Endothelial cell of umbilical vein (primary cell): ENCODE measurements around the gene PLAGL2. TPM values are rescaled to one million over a fixed set of nuclear protein-coding genes. Genes with fewer than 3 reads are reported as not detected.

Experiments used
- BruUV-seq: library from RNA; stranded (reverse); fragments of 400-500 nt; replicated peaks from 2 replicates; lab custom pipeline; 2021; lab: Mats Ljungman, UMichigan
- CTCF ChIA-PET: fragments of 300-600, 350-600 bp; sonication (Branson Sonifier 250); formaldehyde crosslinking; loops from one replicate; lab custom pipeline; 2021; ENCODE audit warnings: antibody characterized with exemption, inconsistent platforms; lab: Charles Lee
- POLR2A ChIA-PET: fragments of 300-600, 350-600 bp; sonication (Branson Sonifier 250); formaldehyde crosslinking; loops from one replicate; lab custom pipeline; 2021; ENCODE audit warnings: antibody characterized with exemption, inconsistent platforms; lab: Charles Lee
- DNase-seq: peaks from one replicate; pipeline ENCODE4 v3.0.0-alpha.2; 2011; ENCODE audit warnings: low read depth, low spot score
- FAIRE-seq: peaks from 2 replicates; lab custom pipeline; 2011; peaks lifted over from hg19 to GRCh38; lab: Jason Lieb, UNC
- H2AFZ ChIP-seq: 2 replicates; pipeline ENCODE4 v1.6.0; 2012; ENCODE audit warnings: low read depth, low read length, control low read depth, inconsistent platforms
- H3K27ac ChIP-seq: 2 replicates; pipeline ENCODE4 v1.5.1; 2011; ENCODE audit warnings: low read depth, mild to moderate bottlenecking, control low read depth, low read length, moderate library complexity; ENCODE audit not compliant: insufficient read depth
- H3K27me3 ChIP-seq, 2 experiments: 2 replicates each; pipeline versions ENCODE4 v1.6.0 to v1.6.1; 2011; ENCODE audit warnings: low read length in 2 of 2, mixed read lengths in 1 of 2; ENCODE audit not compliant: control insufficient read depth in 2 of 2, insufficient read depth in 2 of 2
- H3K36me3 ChIP-seq, 2 experiments: 2 replicates in 1 of 2; 3 replicates in 1 of 2; pipeline ENCODE4 v1.5.1; 2011; ENCODE audit warnings: low read length in 2 of 2, mild to moderate bottlenecking in 1 of 2, moderate library complexity in 1 of 2; ENCODE audit not compliant: control insufficient read depth in 2 of 2, insufficient read depth in 2 of 2; ENCODE audit errors: extremely low read depth in 1 of 2
- H3K4me1 ChIP-seq: 3 replicates; pipeline ENCODE4 v1.5.1; 2011; ENCODE audit warnings: mild to moderate bottlenecking, low read length; ENCODE audit not compliant: control insufficient read depth, insufficient read depth; ENCODE audit errors: extremely low read depth
- H3K4me2 ChIP-seq: 2 replicates; pipeline ENCODE4 v1.6.1; 2011; ENCODE audit warnings: low read length, control low read depth, mixed read lengths; ENCODE audit not compliant: insufficient read depth
- H3K4me3 ChIP-seq, 3 experiments: fragments of 200-600 bp in 1 of 3; sonication (generic), shearing (Covaris generic) in 1 of 3; replicated peaks in 1 of 3; 2 replicates each; pipeline ENCODE4 v1.5.1; 2011 to 2016; ENCODE audit warnings: control low read depth in 3 of 3, low read length in 3 of 3, mild to moderate bottlenecking in 2 of 3, inconsistent platforms in 1 of 3, low read depth in 1 of 3, moderate library complexity in 1 of 3; ENCODE audit not compliant: insufficient read depth in 1 of 3
- H3K79me2 ChIP-seq: 2 replicates; pipeline ENCODE4 v1.6.0; 2012; ENCODE audit warnings: low read length, inconsistent platforms; ENCODE audit not compliant: control insufficient read depth, insufficient read depth
- H3K9ac ChIP-seq: replicated peaks from 2 replicates; pipeline ENCODE3; 2011; ENCODE audit warnings: low read length, control low read depth; ENCODE audit not compliant: insufficient read depth; ENCODE audit errors: extremely low read depth
- H3K9me1 ChIP-seq: replicated peaks from 3 replicates; pipeline ENCODE4 v1.6.0; 2011; ENCODE audit warnings: mild to moderate bottlenecking, low read length; ENCODE audit not compliant: control insufficient read depth, insufficient read depth; ENCODE audit errors: extremely low read depth
- H3K9me3 ChIP-seq: replicated peaks from 2 replicates; pipeline ENCODE4 v1.5.1; 2012; ENCODE audit warnings: low read length, inconsistent platforms; ENCODE audit not compliant: control insufficient read depth, insufficient read depth
- H4K20me1 ChIP-seq: replicated peaks from 2 replicates; pipeline ENCODE3; 2011; ENCODE audit warnings: mild to moderate bottlenecking, low read length; ENCODE audit not compliant: control insufficient read depth, insufficient read depth; ENCODE audit errors: extremely low read depth
- CTCF ChIP-seq, 2 donors: IDR thresholded peaks; 1 replicate in 1 of 2; 2 replicates in 1 of 2; pipeline ENCODE4 v1.5.1; 2011; ENCODE audit warnings: low read length in 2 of 2, mild to moderate bottlenecking in 2 of 2, moderate library complexity in 2 of 2, control low read depth in 1 of 2, inconsistent platforms in 1 of 2, low read depth in 1 of 2; ENCODE audit not compliant: insufficient read depth in 1 of 2; ENCODE audit errors: extremely low read depth in 1 of 2
- EZH2 ChIP-seq: IDR thresholded peaks from 2 replicates; pipeline ENCODE4 v1.6.1; 2012; ENCODE audit warnings: borderline replicate concordance, low read depth, mild to moderate bottlenecking, moderate library complexity, low read length, inconsistent platforms; ENCODE audit not compliant: severe bottlenecking
- JUN ChIP-seq: IDR thresholded peaks from 2 replicates; pipeline ENCODE4 v1.6.1; 2011; ENCODE audit warnings: borderline replicate concordance, low read depth; ENCODE audit not compliant: insufficient read length, insufficient read depth
- POLR2A ChIP-seq: IDR thresholded peaks from 2 replicates; pipeline ENCODE4 v1.6.1; 2012; ENCODE audit warnings: low read depth, mild to moderate bottlenecking, control low read depth, low read length
- dilution Hi-C: fragments of 300-500 bp; cut with MboI; formaldehyde crosslinking; loops from one replicate; pipeline ENCODE4 v1.15.0; 2019; ENCODE audit warnings: low sequenced_read_pairs; ENCODE audit not compliant: extremely low pct_ligation_motif_present
- intact Hi-C: fragments of 100-400 bp; cut with micrococcal nuclease; formaldehyde crosslinking; loops from one replicate; pipeline ENCODE4 v1.10.0; 2022
- polyA plus RNA-seq, 4 experiments: library from polyadenylated mRNA; depleted of rRNA in 3 of 4; stranded (reverse) in 3 of 4; unstranded in 1 of 4; fragments of >200 nt; gene quantifications; 2 replicates each; pipeline versions ENCODE4 v1.2.1 to v1.2.3, GENCODE V29; 2011 to 2012; ENCODE audit warnings: missing spikeins in 1 of 4
- total RNA-seq: library from RNA; stranded (reverse); gene quantifications from 2 replicates; pipeline ENCODE4 v1.2.3, GENCODE V29; 2021
- TF ChIP-seq, protein P1 (sequence below): IDR thresholded peaks from 2 replicates; pipeline ENCODE4 v1.6.1; 2011; ENCODE audit not compliant: insufficient read depth, insufficient read length

The PLAGL2 gene
- total and polyA plus RNA-seq, 2 donors (not counting 3 experiments of a cell fraction or from before 2014, with no cell fraction given), result 8.2 to 15.2 TPM

GRCh38 chr20:32162351-32162750, 45.2 kb downstream of the PLAGL2 start:
- H3K4me1 ChIP-seq, result no peaks in the 10 kb centered on the region
- H3K4me2 ChIP-seq, result no peak overlapping the region
- no peaks in the 10 kb centered on the region for H3K9me3 ChIP-seq
- FAIRE-seq (no peak), DNase-seq (no peak)
- H3K36me3 ChIP-seq, result peaks cover 16 to 48% of the 10 kb centered on the region in 2 experiments
- no peak overlapping the region for H3K9ac ChIP-seq
- no peak for TF ChIP-seq JUN
- TF ChIP-seq CTCF (IDR thresholded peaks at IDR 0.05; ENCODE audit: extremely low read depth in 1 of 2, insufficient read depth in 1 of 2, low read depth in 1 of 2, low read length in 2 of 2), result no peak
- no peak for TF ChIP-seq POLR2A
- no peaks in the 10 kb centered on the region for H4K20me1 ChIP-seq
- H3K79me2 ChIP-seq, result no peaks in the 10 kb centered on the region
- dilution Hi-C loops, result no loop called here
- POLR2A ChIA-PET, result no interaction called here
- no peak overlapping the region for H3K27ac ChIP-seq
- no peak overlapping the region for H3K4me3 ChIP-seq
- no peaks in the 10 kb centered on the region for H3K9me1 ChIP-seq
- CTCF ChIA-PET, result no interaction called here
- no TSS peak for BruUV-seq
- no peak overlapping the region for H2AFZ ChIP-seq
- H3K27me3 ChIP-seq, result no peaks in the 10 kb centered on the region
- intact Hi-C loops, result loop anchor here (10.0 kb wide), 1 partner anchor 282 kb away; no protein-coding TSS in a partner anchor

DNA sequence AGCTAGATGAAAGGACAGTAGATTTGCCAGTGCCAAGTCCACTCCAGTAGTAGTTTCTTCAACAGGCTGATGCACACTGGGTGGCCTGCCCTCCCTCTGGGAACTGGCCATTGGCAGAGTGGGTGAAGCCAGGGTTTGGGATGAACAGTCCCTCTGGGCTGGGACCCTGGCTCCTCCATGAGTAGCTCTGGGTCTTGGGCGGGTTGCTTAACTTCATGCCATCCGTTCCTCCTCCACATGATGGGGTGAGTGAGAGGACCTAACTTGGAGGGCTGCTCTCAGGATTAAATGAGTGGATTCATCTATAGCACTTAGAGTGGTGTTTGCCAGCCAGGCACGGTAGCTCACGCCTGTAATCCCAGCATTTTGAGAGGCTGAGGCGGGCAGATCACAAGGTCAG, 47.2 kb downstream of the PLAGL2 start:
- H3K27me3 ChIP-seq, result no peaks in the 10 kb centered on the region
- H3K9me1 ChIP-seq, result no peaks in the 10 kb centered on the region
- dilution Hi-C loops, result no loop called here
- no peak overlapping the region for H3K27ac ChIP-seq
- H3K36me3 ChIP-seq, result peaks cover 11 to 41% of the 10 kb centered on the region in 2 experiments
- no peak for DNase-seq
- no peak overlapping the region for H2AFZ ChIP-seq
- no peak for FAIRE-seq
- H3K9me3 ChIP-seq, result no peaks in the 10 kb centered on the region
- intact Hi-C loops, result loop anchor here (10.0 kb wide), 1 partner anchor 284 kb away; no protein-coding TSS in a partner anchor
- H3K9ac ChIP-seq, result no peak overlapping the region
- TF ChIP-seq, protein P1, sequence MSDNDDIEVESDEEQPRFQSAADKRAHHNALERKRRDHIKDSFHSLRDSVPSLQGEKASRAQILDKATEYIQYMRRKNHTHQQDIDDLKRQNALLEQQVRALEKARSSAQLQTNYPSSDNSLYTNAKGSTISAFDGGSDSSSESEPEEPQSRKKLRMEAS, result no peak
- no peak for TF ChIP-seq EZH2
- BruUV-seq, result no TSS peak
- H4K20me1 ChIP-seq, result no peaks in the 10 kb centered on the region
- CTCF ChIA-PET, result no interaction called here
- no peak overlapping the region for H3K4me2 ChIP-seq
- POLR2A ChIA-PET, result interaction anchor here (1.3 kb wide), 1 partner anchor 11 kb away, joined by 3 read pairs; no protein-coding TSS in a partner anchor
- H3K4me3 ChIP-seq, result no peak overlapping the region
- H3K4me1 ChIP-seq, result peaks cover 5% of the 10 kb centered on the region
- H3K79me2 ChIP-seq, result no peaks in the 10 kb centered on the region
